Smooth muscle cell (in vitro differentiated cells): ENCODE measurements around the gene SHLD2. TPM values are rescaled to one million over a fixed set of nuclear protein-coding genes. Genes with fewer than 3 reads are reported as not detected.
"Not testable (repeated sequence)": the region's sequence is repeated elsewhere in the genome, so short reads cannot be mapped to it uniquely, and the experiment has no call there.

Experiments
- DNase-seq: peaks from one replicate; lab custom pipeline; 2025; ENCODE audit not compliant: unreplicated experiment; lab: John Stamatoyannopoulos, UW
- H2AFZ ChIP-seq: fragments of 200-600 bp; sonication (generic); 2 replicates; pipeline ENCODE4 v1.6.0; 2016; ENCODE audit warnings: antibody characterized with exemption, low read depth, mild to moderate bottlenecking
- H3F3A ChIP-seq: fragments of 200-600 bp; sonication (generic); 2 replicates; pipeline ENCODE4 v1.6.0; 2017; ENCODE audit warnings: antibody characterized with exemption, low read depth
- H3K27ac ChIP-seq: fragments of 200-600 bp; sonication (generic); 2 replicates; pipeline ENCODE4 v1.5.1; 2016; ENCODE audit warnings: low read depth, mild to moderate bottlenecking
- H3K27me3 ChIP-seq: fragments of 200-600 bp; sonication (generic); 2 replicates; pipeline ENCODE4 v1.6.1; 2016; ENCODE audit warnings: low read depth, mild to moderate bottlenecking
- H3K36me3 ChIP-seq: fragments of 200-600 bp; sonication (generic); 2 replicates; pipeline ENCODE4 v1.5.1; 2016; ENCODE audit warnings: low read depth
- H3K4me1 ChIP-seq: fragments of 200-600 bp; sonication (generic); 2 replicates; pipeline ENCODE4 v1.5.1; 2016; ENCODE audit warnings: low read depth
- H3K4me2 ChIP-seq: fragments of 200-600 bp; sonication (generic); 2 replicates; pipeline ENCODE4 v1.6.0; 2016; ENCODE audit warnings: mild to moderate bottlenecking
- H3K4me3 ChIP-seq: fragments of 200-600 bp; sonication (generic); 2 replicates; pipeline ENCODE4 v1.5.1; 2016; ENCODE audit warnings: mild to moderate bottlenecking
- H3K79me2 ChIP-seq: fragments of 200-600 bp; sonication (generic); 2 replicates; pipeline ENCODE4 v1.6.0; 2016; ENCODE audit warnings: low read depth, mild to moderate bottlenecking
- H3K9ac ChIP-seq: fragments of 200-600 bp; sonication (generic); 2 replicates; pipeline ENCODE4 v1.6.0; 2016; ENCODE audit warnings: low read depth
- H3K9me3 ChIP-seq: fragments of 200-600 bp; sonication (generic); replicated peaks from 2 replicates; pipeline ENCODE4 v1.5.1; 2016; ENCODE audit warnings: low read depth
- H4K20me1 ChIP-seq: fragments of 200-600 bp; sonication (generic); 2 replicates; pipeline ENCODE4 v1.6.0; 2016; ENCODE audit warnings: low read depth
- WGBS: methylation state at CpG from one replicate; pipeline ENCODE4 v1.1.7; 2016; ENCODE audit warnings: low lambda C conversion rate; 5-methylcytosine and 5-hydroxymethylcytosine counted together
- polyA plus RNA-seq: library from polyadenylated mRNA; unstranded; fragments of >200 nt; fragmentation: Nextera tagmentation; extraction: Ambion mirVana; gene quantifications from 2 replicates; pipeline ENCODE4 v1.2.1, GENCODE V29; 2016
- total RNA-seq: library from RNA; depleted of rRNA; stranded (reverse); fragments of >200 nt; gene quantifications from 2 replicates; pipeline ENCODE4 v1.2.3, GENCODE V29; 2014

SHLD2 gene
- total and polyA plus RNA-seq, 2 experiments from 2014 or later = 10.4 to 20.0 TPM

- H3K4me1 ChIP-seq, H3K27me3 ChIP-seq, H3F3A ChIP-seq, H3K9me3 ChIP-seq, H2AFZ ChIP-seq, H3K27ac ChIP-seq, H3K4me2 ChIP-seq, H3K9ac ChIP-seq, H3K4me3 ChIP-seq, DNase-seq, H3K36me3 ChIP-seq, H4K20me1 ChIP-seq, H3K79me2 ChIP-seq: not testable (repeated sequence)
- 99% methylated on average over 9 of the region's 20 CpGs for whole genome bisulfite sequencing
These were observed 133.2 kb downstream of the SHLD2 start for GRCh38 chr10:87228247-87228646.

- DNase-seq, H4K20me1 ChIP-seq, H3K9ac ChIP-seq, H3K4me2 ChIP-seq, H3K4me3 ChIP-seq, H3K27ac ChIP-seq, H3K9me3 ChIP-seq, H3K4me1 ChIP-seq, H3K27me3 ChIP-seq, H3K79me2 ChIP-seq, H3K36me3 ChIP-seq, H3F3A ChIP-seq, H2AFZ ChIP-seq: not testable (repeated sequence)
- 95% methylated on average over 9 of the region's 9 CpGs for WGBS
These were observed 134.2 kb downstream of the SHLD2 start for GRCh38 chr10:87229211-87229610.

GRCh38 chr10:87234854-87235253 lies 139.8 kb downstream of the SHLD2 start:
- 38% methylated on average over 1 of the region's 7 CpGs for WGBS
- not testable (repeated sequence) for H3K4me2 ChIP-seq, DNase-seq

GRCh38 chr10:87237244-87237643 lies 142.2 kb downstream of the SHLD2 start:
- 95% methylated on average over 4 of the region's 5 CpGs for WGBS
- not testable (repeated sequence) for H3K9ac ChIP-seq

More at GRCh38 chr10:87234854-87235253, 139.8 kb downstream of the SHLD2 start:
- H3K27ac ChIP-seq, H3K4me1 ChIP-seq, H3K9me3 ChIP-seq, H3F3A ChIP-seq, H3K9ac ChIP-seq, H2AFZ ChIP-seq, H3K27me3 ChIP-seq, H4K20me1 ChIP-seq, H3K4me3 ChIP-seq, H3K36me3 ChIP-seq, H3K79me2 ChIP-seq: not testable (repeated sequence)

GRCh38 chr10:87239346-87239808 lies 144.4 kb downstream of the SHLD2 start:
- WGBS = 65% methylated on average over 5 of the region's 6 CpGs

More at GRCh38 chr10:87237244-87237643, 142.2 kb downstream of the SHLD2 start:
- H4K20me1 ChIP-seq, H2AFZ ChIP-seq, H3K4me3 ChIP-seq, H3K36me3 ChIP-seq, H3K4me2 ChIP-seq, H3K9me3 ChIP-seq, H3K27me3 ChIP-seq, H3F3A ChIP-seq, DNase-seq, H3K4me1 ChIP-seq, H3K79me2 ChIP-seq, H3K27ac ChIP-seq: not testable (repeated sequence)

More at GRCh38 chr10:87239346-87239808, 144.4 kb downstream of the SHLD2 start:
- not testable (repeated sequence) for H3K36me3 ChIP-seq, H3K9me3 ChIP-seq, H3K9ac ChIP-seq, DNase-seq, H3K4me1 ChIP-seq, H3F3A ChIP-seq, H3K4me3 ChIP-seq, H2AFZ ChIP-seq, H3K4me2 ChIP-seq, H3K79me2 ChIP-seq, H4K20me1 ChIP-seq, H3K27ac ChIP-seq, H3K27me3 ChIP-seq

Other genes starting within 250 kb of the SHLD2 start
- gene MMRN2, start 137.6 kb upstream of the SHLD2 start, total RNA-seq = 0.09 and 0.90 TPM in 2 replicates
- gene MMRN2, start 137.6 kb upstream of the SHLD2 start, polyA plus RNA-seq = 0.16 and 0.35 TPM in 2 replicates
- 2.6 and 6.7 TPM in 2 replicates for gene SNCG, start 136.6 kb upstream of the SHLD2 start, total RNA-seq
- gene SNCG, start 136.6 kb upstream of the SHLD2 start, polyA plus RNA-seq = 2.3 and 4.1 TPM in 2 replicates
- 0.99 TPM in 1 of 2 replicates, not detected in the other for gene ADIRF, start 126.7 kb upstream of the SHLD2 start, total RNA-seq
- not detected in 2 replicates for gene ADIRF, start 126.7 kb upstream of the SHLD2 start, polyA plus RNA-seq
- 7.0 TPM in 1 of 2 replicates, not detected in the other for gene FAM25A, start 74.9 kb upstream of the SHLD2 start, total RNA-seq
- gene FAM25A, start 74.9 kb upstream of the SHLD2 start, polyA plus RNA-seq = not detected in 2 replicates
- gene GLUD1, start 363 bp upstream of the SHLD2 start, total RNA-seq = 119 and 138 TPM in 2 replicates
- 47.6 and 66.9 TPM in 2 replicates for gene GLUD1, start 363 bp upstream of the SHLD2 start, polyA plus RNA-seq
- 0.31 and 0.54 TPM in 2 replicates for gene NUTM2A, start 130.2 kb downstream of the SHLD2 start, total RNA-seq
- 0.21 and 0.24 TPM in 2 replicates for gene NUTM2A, start 130.2 kb downstream of the SHLD2 start, polyA plus RNA-seq